ENCODE results near the gene ZSCAN5A.
"Not testable (repeated sequence)": the region's sequence is repeated elsewhere in the genome, so short reads cannot be mapped to it uniquely, and the experiment has no call there.

ZSCAN5A gene

GRCh38 chr19:56314018-56314380, 640 bp downstream of the ZSCAN5A start:
- DNase-seq: no peak

DNA sequence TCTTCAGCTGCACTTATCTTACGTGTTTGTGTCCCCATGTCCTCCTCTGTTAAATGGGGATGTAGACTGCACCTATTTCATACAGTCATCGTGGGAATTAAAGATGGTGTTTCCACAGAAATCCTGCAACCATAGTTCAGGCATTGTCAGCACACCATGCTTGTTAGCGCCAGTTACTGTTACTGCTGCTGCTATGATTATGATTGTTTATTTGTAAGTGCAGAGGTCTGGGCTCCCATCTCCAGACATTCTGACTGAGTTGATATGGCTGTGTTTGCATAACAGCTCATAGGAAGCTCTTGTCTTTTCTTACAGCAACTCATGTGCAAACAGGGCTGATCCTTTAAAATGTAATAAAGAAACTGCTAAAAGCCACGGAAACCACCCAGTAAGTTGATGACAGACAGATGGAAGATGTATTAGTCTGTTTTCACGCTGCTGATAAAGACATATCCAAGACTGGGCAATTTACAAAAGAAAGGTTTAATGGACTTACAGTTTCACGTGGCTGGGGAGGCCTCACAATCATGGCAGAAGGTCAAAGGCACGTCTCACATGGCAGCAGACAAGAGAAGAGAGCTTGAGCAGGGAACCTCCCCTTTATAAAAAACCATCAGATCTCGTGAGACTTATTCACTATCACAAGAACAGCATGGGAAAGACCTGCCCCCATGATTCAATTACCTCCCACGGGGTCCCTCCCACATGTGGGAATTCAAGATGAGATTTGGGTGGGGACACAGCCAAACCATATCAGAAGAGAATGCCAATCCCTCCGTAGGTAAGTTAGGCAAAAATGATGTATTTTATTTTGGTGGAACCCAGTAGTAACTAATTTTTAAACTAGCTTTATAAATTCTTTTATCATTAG, 1.6 kb downstream of the ZSCAN5A start:
- DNase-seq: no peak

DNA sequence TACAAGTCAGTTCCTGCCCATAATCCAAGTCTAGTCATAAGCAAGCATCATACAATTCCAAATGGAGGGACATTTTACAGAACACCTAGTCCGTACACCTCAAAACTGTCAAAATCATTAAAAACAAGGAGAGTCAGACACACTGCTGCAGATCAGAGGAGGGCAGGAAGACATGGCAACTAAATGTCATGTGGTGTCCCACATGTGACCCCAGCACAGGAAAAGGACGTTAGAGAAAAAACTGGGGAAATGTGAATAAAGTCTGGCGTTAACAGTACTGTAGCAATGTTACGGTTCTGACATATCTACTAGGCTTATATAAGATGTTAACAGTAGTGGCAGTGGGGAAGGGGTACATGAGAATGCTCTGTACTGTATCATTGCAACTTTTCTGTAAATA, 2.3 kb downstream of the ZSCAN5A start:
- no peak for DNase-seq

- no peak for DNase-seq
These were observed 4.2 kb downstream of the ZSCAN5A start for GRCh38 chr19:56310462-56310861.

DNA sequence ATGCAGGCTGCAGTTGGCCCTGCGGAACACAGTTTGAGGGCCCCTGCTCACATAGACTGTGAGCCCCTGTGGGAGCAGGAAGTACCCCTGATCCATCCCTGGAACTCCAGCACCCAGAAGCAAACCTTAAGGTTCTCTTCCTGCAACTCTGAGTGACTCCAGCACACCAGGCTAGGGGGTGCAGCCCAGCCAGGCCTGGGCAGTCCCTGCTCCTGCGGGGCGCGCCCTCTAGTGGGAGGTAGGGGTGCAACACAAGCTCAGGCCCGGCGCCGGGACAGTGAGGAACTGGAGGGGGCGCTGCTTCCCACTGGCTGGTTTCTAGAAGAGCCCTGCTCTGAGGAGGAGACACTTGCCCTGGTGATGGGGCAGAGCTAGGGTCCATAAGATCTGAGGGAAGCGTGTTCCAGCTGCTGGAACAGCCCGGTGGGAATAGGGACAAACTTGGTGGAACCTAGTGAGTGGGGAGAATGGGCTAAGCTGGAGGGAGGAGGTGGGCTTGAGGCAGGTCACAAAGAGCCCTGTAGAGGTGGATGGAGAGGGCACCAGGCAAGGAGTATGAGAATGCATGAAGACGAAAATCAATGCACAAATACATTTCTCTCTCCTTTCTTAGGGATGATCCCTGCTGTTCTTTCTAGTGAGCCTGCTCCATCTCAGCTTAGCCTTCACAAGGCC, 5.0 kb downstream of the ZSCAN5A start:
- peak; percentile 86 for DNase-seq

DNA sequence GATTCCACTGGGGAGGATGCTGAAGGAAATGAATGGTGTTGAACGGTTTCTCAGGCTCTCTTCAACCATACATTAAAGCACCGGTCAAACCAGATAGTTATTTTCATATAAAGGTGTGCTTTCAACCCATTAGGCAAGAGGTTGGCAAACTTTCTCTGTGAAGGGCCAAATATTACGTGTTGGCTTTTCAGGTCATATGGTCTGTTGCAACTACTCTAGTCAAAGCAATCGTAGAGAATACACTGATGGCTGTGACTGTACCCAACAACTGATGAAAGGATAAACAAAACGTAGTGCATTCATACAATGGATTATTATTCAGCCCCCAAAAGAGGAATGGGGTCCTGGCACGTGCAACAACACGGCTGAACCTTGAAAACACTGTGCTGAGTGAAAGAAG, 5.8 kb downstream of the ZSCAN5A start:
- no peak for DNase-seq

GRCh38 chr19:56307062-56307461, 7.6 kb downstream of the ZSCAN5A start:
- not testable (repeated sequence) for DNase-seq

DNA sequence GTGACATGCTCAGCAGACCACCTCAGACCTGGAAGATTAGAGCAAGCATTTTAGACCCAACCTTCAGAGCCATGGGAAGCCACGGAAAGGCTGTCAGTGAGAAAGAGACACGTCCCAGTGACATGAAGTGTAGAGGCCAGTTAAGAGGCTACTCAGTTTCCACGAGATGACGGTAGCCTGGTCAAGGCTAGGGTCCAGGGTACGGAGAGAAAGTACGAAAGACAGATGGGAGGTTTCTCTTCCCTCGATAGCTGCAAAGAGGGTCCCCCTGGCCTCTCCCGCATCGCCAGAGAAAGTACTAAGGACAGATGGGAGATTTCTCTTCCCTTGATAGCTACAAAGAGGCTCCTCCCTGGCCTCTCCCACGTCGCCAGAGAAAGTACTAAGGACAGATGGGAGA, 8.6 kb downstream of the ZSCAN5A start:
- DNase-seq: no peak

DNA sequence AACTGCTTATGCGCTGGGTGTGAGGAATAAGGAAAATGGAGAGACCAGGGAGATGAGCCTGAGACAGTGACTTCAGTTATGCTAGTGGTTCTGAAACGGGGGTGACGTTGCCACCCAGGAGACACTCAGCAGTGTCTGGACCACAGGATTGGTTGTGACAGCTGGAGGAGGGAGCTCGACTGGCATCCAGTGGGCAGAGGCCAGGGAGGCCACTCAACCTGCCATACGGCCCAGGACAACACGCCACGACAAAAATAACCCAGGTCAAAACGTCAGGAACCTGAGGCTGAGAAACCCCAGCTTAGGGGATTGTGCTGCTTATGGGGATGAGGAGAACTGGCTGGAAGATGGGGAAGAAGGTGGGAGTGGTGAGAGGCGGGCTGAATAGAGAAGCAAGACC, 10.4 kb downstream of the ZSCAN5A start:
- DNase-seq: no peak

GRCh38 chr19:56301886-56302620, 12.6 kb downstream of the ZSCAN5A start:
- DNase-seq: no peak

DNA sequence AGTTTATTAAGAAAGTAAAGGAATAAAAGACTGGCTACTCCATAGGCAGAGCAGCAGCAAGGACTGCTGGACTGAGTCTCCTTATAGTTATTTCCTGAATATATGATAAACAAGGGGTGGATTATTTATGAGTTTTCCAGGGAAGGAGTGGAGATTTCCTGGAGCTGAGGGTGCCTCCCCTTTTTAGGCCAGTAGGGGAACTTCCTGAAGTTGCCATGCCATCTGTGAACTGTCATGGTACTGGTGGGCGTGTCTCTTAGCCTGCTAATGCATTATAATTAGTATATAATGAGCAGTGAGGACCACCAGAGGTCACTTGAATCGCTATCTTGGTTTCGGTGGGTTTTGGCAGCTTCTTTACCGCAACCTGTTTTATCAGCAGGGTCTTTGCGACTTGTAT, 13.5 kb downstream of the ZSCAN5A start:
- DNase-seq: no peak

DNA sequence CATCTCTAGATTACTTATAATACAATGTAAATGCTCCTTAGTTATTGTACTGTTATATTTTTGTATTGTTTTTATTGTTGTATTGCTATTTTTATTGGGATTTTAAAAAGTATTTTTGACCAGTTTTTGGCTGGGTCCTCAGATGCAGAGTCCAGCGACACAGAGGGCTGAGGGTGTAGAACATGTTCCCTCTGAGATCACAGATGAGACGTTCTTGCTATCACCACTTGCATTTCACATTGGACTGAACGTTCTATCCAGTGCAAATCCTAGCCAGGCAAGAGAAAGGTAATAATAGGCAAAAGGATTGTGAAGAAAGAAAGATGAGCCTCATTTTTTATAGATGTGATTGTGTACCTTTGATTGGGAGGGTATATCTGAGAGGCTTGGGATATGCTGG, 15.0 kb downstream of the ZSCAN5A start:
- no peak for DNase-seq

- no peak for DNase-seq
These were observed 17.6 kb downstream of the ZSCAN5A start for GRCh38 chr19:56297010-56297409.

DNA sequence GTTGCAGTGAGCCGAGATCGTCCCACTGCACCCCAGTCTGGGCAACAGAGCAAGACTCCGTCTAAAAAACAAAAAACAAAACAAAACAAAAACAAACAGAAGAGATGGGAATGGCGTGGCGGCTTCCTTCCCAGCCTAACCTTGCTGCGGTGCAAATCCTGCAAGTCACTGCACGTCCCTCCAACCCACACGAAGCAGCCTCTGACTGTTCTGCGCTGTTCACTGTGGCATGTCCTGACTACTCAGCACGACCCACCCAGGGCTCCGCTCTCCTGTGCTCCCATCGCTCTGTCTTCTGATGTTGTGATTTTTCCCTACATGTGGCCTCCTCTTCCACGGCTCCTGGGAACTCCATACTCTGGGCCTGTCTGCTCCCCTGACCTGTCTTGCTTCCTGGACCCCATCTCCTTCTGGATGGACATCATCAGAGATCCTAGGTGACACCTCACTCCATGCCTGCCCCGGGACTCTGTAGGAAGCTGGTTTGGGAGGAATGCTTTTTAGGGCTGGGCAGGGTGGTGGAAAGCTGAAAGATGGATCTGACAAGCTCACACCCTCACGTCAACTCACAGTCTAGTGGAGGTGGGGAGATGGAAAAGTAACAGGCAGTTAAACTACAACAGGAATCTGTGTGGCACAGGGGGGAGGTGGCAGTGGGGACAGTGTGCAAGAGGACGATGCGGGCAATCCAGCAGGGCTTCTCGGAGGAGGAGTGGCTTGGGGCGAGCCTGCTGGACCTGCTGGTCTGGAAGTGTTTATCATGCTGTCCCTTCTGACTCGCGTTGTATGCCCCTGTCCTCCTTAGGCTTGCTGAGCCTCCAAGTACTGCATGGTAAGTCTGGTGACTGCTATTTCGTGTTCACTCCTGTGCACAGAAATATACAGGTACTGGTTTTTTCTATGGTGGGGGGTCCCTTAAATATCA, 18.8 kb downstream of the ZSCAN5A start:
- no peak for DNase-seq

GRCh38 chr19:56294549-56294948, 20.1 kb downstream of the ZSCAN5A start:
- DNase-seq: no peak

GRCh38 chr19:56291867-56292266, 22.8 kb downstream of the ZSCAN5A start:
- DNase-seq: no peak

- no peak for DNase-seq
These were observed 24.5 kb downstream of the ZSCAN5A start for GRCh38 chr19:56290104-56290503.

DNA sequence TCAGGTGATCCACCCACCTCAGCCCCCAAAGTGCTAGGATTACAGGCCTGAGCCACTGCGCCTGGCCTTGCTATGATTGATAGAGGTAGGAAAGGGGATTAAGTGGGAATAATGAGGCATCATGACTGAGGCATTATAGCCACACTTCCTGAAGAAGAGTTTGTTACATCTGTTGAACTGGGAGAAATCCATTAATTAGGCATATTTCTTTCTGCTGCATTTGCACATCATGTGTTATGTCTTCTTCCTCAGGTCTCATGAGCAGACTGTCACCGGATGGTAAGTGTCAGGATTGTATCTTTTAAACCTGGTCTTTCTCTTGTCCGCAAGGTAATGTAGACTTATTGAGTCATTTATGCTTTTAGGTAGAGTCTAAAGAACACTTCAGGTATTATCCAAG, 29.9 kb downstream of the ZSCAN5A start:
- DNase-seq: no peak

DNA sequence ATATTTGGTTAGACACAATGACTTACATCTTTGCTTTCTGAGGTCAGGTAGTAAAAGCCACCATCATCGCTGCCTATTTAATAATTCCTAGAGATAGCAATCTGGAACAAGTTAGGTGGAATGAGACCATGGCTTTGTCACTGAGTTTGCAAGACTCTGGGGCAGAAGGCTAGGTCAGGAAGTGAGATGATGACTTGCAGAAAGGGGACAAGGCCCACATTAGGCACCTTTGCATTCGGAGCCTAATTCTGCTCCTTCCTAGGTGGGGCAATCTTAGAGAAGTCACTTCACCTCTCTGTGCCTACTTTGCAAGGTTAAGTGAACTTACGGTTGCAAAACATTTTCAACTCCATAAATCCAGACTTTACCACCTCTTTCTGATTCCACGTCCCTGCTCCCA, 31.8 kb downstream of the ZSCAN5A start:
- no peak for DNase-seq

- DNase-seq: no peak
These were observed 41.0 kb downstream of the ZSCAN5A start for GRCh38 chr19:56273563-56274117.

GRCh38 chr19:56272161-56272798, 42.4 kb downstream of the ZSCAN5A start, which contains the start of gene EDDM13:
TSS of gene EDDM13 (plus strand) at chr19:56272748. CDS start at chr19:56272835, 87 bp downstream.
- DNase-seq: no peak

DNA sequence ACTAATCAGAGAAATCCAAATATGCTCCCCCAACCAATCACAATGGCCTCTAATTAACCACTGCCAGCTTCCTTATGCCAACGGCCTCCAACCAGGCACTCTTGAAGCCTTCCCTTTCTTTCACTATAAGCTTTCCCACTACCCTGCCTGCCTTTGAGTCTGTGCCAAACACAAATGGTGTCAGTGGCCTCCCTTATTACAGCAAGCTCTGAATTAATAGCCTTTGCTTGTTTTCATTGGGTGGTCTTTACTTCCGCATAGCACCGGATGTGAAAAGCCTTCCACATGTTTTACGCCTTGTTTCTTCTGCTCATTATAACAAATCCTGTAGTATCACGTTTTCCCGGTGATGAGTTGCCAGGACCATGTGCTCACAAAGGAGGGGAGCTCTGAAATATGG, 43.5 kb downstream of the ZSCAN5A start:
- DNase-seq: no peak
